WTC11 (cell line): ENCODE data around the gene HNRNPL. TPM values are rescaled to one million over a fixed set of nuclear protein-coding genes. Genes with fewer than 3 reads are reported as not detected.

Source experiments
- ATAC-seq: fragments of 200-7000 bp; cut with Tn5 transposase; 2 replicates; pipeline ENCODE4 v1.10.0; 2021; ENCODE audit warnings: mild to moderate bottlenecking, moderate library complexity
- CTCF ChIA-PET: fragments of 300-600 bp; sonication (Branson Sonifier 250); formaldehyde crosslinking; loops from one replicate; lab custom pipeline; 2021; ENCODE audit warnings: antibody characterized with exemption; lab: Charles Lee
- POLR2A ChIA-PET: fragments of 350-600 bp; sonication (Branson Sonifier 250); formaldehyde crosslinking; loops from one replicate; lab custom pipeline; 2021; ENCODE audit warnings: antibody characterized with exemption; lab: Charles Lee
- DNase-seq: peaks from one replicate; pipeline ENCODE4 v3.0.0; 2021; ENCODE audit warnings: low spot score
- H3K27ac Mint-ChIP-seq: 2 replicates; pipeline ENCODE4 v1.8.0; 2021; ENCODE audit warnings: mixed read lengths
- H3K27me3 Mint-ChIP-seq: 2 replicates; pipeline ENCODE4 v1.8.0; 2021; ENCODE audit warnings: low read depth, mild to moderate bottlenecking, moderate library complexity, mixed read lengths
- H3K36me3 Mint-ChIP-seq: 2 replicates; pipeline ENCODE4 v1.8.0; 2021; ENCODE audit warnings: mixed read lengths
- H3K4me1 Mint-ChIP-seq: 2 replicates; pipeline ENCODE4 v1.8.0; 2022; ENCODE audit warnings: mixed read lengths
- H3K4me3 Mint-ChIP-seq: 2 replicates; pipeline ENCODE4 v1.8.0; 2021; ENCODE audit warnings: mild to moderate bottlenecking, moderate library complexity, mixed read lengths
- H3K9me3 Mint-ChIP-seq: 2 replicates; pipeline ENCODE4 v1.8.0; 2021; ENCODE audit warnings: mixed read lengths
- EMX1 ChIP-seq: fragments of 250-450 bp; sonication (Bioruptor Pico); IDR thresholded peaks from 2 replicates; pipeline ENCODE4 v1.8.0; 2021; ENCODE audit warnings: mild to moderate bottlenecking
- HMGA2 ChIP-seq: fragments of 250-450 bp; sonication (Bioruptor Pico); IDR thresholded peaks from 2 replicates; pipeline ENCODE4 v1.4.0; 2021; ENCODE audit warnings: mild to moderate bottlenecking, moderate library complexity
- MYBL2 ChIP-seq: sonication (generic); formaldehyde crosslinking; IDR thresholded peaks from 2 replicates; pipeline ENCODE4 v1.8.1; 2023; ENCODE audit warnings: mild to moderate bottlenecking, moderate library complexity, missing genetic modification reagents
- NFYB ChIP-seq: sonication (generic); formaldehyde crosslinking; conservative IDR thresholded peaks from 2 replicates; pipeline ENCODE4 v1.8.0; 2022; ENCODE audit warnings: low read depth, missing genetic modification reagents
- RELA ChIP-seq: sonication (generic); formaldehyde crosslinking; IDR thresholded peaks from 2 replicates; pipeline ENCODE4 v1.8.1; 2022; ENCODE audit warnings: missing genetic modification reagents, mild to moderate bottlenecking, borderline replicate concordance
- SMAD3 ChIP-seq: sonication (generic); formaldehyde crosslinking; IDR thresholded peaks from 2 replicates; pipeline ENCODE4 v1.8.0; 2022; ENCODE audit warnings: missing genetic modification reagents, mild to moderate bottlenecking, borderline replicate concordance
- SOX15 ChIP-seq: fragments of 250-450 bp; sonication (Bioruptor Pico); IDR thresholded peaks from 2 replicates; pipeline ENCODE4 v1.9.0; 2021; ENCODE audit warnings: mild to moderate bottlenecking
- SP1 ChIP-seq: sonication (generic); formaldehyde crosslinking; conservative IDR thresholded peaks from 2 replicates; pipeline ENCODE4 v1.8.1; 2022; ENCODE audit warnings: missing genetic modification reagents
- TP53 ChIP-seq: sonication (generic); formaldehyde crosslinking; IDR thresholded peaks from 2 replicates; pipeline ENCODE4 v1.8.1; 2023; ENCODE audit warnings: mild to moderate bottlenecking, missing genetic modification reagents
- ZBTB21 ChIP-seq: sonication (generic); formaldehyde crosslinking; IDR thresholded peaks from 2 replicates; pipeline ENCODE4 v1.8.1; 2023; ENCODE audit warnings: mild to moderate bottlenecking, missing genetic modification reagents, borderline replicate concordance
- ZNF423 ChIP-seq: fragments of 250-450 bp; sonication (Bioruptor Pico); IDR thresholded peaks from 2 replicates; pipeline ENCODE4 v2.1.2; 2022; ENCODE audit warnings: mild to moderate bottlenecking, moderate library complexity
- total RNA-seq: library from RNA; stranded (reverse); gene quantifications from 3 replicates; pipeline ENCODE4 v1.2.3, GENCODE V29; 2021
- TF ChIP-seq, protein P1 (sequence below): sonication (generic); formaldehyde crosslinking; IDR thresholded peaks from 2 replicates; pipeline ENCODE4 v1.8.0; 2023; ENCODE audit warnings: missing genetic modification reagents, mild to moderate bottlenecking, borderline replicate concordance
- TF ChIP-seq, protein P2 (sequence below): fragments of 250-450 bp; sonication (Bioruptor Pico); IDR thresholded peaks from 2 replicates; pipeline ENCODE4 v1.9.0; 2021; ENCODE audit warnings: mild to moderate bottlenecking
- TF ChIP-seq, protein P3 (sequence below): fragments of 250-450 bp; sonication (Bioruptor Pico); IDR thresholded peaks from 2 replicates; pipeline ENCODE4 v1.8.0; 2021; ENCODE audit warnings: mild to moderate bottlenecking
- TF ChIP-seq, protein P4 (sequence below): sonication (generic); formaldehyde crosslinking; conservative IDR thresholded peaks from 2 replicates; pipeline ENCODE4 v1.8.1; 2023; ENCODE audit warnings: mild to moderate bottlenecking, low read depth, missing genetic modification reagents, moderate library complexity
- TF ChIP-seq, protein P5 (sequence below): sonication (generic); formaldehyde crosslinking; IDR thresholded peaks from 2 replicates; pipeline ENCODE4 v1.8.1; 2022; ENCODE audit warnings: mild to moderate bottlenecking, missing genetic modification reagents, moderate library complexity, borderline replicate concordance

HNRNPL gene
- total RNA-seq, 1 experiment from 2014 or later, result 779 TPM

DNA sequence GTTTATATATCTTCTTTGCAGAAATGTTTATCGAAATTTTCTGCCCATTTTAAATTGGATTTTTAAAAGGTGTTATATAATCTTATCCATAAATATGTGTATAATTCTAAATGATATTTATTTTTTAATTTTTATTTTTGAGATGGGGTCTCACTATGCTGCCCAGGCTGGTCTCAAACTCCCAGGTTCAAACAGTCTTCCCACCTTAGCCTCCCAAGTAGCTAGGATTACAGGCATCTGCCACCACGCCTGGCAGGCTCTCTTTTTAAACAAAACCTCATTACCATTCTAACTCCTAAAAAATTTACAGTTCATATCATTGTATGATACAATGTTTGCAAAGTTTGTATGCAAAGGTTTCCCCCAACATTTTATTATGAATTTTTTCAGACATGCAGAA is 53.6 kb downstream of the HNRNPL start (continued):
- TF ChIP-seq, protein P1, sequence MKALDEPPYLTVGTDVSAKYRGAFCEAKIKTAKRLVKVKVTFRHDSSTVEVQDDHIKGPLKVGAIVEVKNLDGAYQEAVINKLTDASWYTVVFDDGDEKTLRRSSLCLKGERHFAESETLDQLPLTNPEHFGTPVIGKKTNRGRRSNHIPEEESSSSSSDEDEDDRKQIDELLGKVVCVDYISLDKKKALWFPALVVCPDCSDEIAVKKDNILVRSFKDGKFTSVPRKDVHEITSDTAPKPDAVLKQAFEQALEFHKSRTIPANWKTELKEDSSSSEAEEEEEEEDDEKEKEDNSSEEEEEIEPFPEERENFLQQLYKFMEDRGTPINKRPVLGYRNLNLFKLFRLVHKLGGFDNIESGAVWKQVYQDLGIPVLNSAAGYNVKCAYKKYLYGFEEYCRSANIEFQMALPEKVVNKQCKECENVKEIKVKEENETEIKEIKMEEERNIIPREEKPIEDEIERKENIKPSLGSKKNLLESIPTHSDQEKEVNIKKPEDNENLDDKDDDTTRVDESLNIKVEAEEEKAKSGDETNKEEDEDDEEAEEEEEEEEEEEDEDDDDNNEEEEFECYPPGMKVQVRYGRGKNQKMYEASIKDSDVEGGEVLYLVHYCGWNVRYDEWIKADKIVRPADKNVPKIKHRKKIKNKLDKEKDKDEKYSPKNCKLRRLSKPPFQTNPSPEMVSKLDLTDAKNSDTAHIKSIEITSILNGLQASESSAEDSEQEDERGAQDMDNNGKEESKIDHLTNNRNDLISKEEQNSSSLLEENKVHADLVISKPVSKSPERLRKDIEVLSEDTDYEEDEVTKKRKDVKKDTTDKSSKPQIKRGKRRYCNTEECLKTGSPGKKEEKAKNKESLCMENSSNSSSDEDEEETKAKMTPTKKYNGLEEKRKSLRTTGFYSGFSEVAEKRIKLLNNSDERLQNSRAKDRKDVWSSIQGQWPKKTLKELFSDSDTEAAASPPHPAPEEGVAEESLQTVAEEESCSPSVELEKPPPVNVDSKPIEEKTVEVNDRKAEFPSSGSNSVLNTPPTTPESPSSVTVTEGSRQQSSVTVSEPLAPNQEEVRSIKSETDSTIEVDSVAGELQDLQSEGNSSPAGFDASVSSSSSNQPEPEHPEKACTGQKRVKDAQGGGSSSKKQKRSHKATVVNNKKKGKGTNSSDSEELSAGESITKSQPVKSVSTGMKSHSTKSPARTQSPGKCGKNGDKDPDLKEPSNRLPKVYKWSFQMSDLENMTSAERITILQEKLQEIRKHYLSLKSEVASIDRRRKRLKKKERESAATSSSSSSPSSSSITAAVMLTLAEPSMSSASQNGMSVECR (CRISPR knock-in tag), result no peak
- TF ChIP-seq, protein P2, sequence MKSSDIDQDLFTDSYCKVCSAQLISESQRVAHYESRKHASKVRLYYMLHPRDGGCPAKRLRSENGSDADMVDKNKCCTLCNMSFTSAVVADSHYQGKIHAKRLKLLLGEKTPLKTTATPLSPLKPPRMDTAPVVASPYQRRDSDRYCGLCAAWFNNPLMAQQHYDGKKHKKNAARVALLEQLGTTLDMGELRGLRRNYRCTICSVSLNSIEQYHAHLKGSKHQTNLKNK (CRISPR knock-in tag), result no peak
- no peak for TF ChIP-seq RELA (CRISPR knock-in tag)
- no peak for TF ChIP-seq ZBTB21

DNA sequence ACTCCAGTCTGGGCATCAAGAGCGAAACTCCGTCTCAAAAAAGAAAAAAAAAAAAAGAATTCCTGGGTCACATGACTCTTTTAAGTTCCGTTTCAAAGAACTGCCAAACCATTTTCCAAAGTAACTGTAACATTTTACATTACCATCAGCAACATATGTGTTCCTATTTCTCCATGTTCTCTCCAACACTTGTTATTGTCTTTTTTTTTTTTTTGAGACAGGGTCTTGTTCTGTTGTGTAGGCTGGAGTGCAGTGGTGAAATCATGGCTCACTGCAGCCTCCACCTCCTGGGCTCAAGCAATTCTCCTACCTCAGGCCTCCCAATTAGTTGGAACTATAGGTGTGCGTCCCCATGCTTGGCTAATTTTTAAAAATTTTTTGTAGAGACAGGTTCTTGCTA is 54.2 kb downstream of the HNRNPL start:
- H3K9me3 Mint-ChIP-seq, result peaks cover 8% of the 10 kb centered on the region; the same call in 1 of the 2 replicates
- ATAC-seq, result no peak
- CTCF ChIA-PET, result no interaction called here
- no peaks in the 10 kb centered on the region for H3K36me3 Mint-ChIP-seq
- no peak overlapping the region for H3K4me3 Mint-ChIP-seq
- peaks cover 14% of the 10 kb centered on the region for H3K27me3 Mint-ChIP-seq
- POLR2A ChIA-PET, result no interaction called here
- TF ChIP-seq, protein P3, sequence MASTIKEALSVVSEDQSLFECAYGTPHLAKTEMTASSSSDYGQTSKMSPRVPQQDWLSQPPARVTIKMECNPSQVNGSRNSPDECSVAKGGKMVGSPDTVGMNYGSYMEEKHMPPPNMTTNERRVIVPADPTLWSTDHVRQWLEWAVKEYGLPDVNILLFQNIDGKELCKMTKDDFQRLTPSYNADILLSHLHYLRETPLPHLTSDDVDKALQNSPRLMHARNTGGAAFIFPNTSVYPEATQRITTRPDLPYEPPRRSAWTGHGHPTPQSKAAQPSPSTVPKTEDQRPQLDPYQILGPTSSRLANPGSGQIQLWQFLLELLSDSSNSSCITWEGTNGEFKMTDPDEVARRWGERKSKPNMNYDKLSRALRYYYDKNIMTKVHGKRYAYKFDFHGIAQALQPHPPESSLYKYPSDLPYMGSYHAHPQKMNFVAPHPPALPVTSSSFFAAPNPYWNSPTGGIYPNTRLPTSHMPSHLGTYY (CRISPR knock-in tag), result no peak
- TF ChIP-seq TP53 (CRISPR knock-in tag) (no peak), SP1 (no peak), MYBL2 (CRISPR knock-in tag) (no peak), HMGA2 (no peak), EMX1 (CRISPR knock-in tag) (no peak), SOX15 (CRISPR knock-in tag) (no peak), ZNF423 (no peak), RELA (CRISPR knock-in tag) (no peak), SMAD3 (CRISPR knock-in tag) (no peak), NFYB (no peak)
- TF ChIP-seq, protein P4, sequence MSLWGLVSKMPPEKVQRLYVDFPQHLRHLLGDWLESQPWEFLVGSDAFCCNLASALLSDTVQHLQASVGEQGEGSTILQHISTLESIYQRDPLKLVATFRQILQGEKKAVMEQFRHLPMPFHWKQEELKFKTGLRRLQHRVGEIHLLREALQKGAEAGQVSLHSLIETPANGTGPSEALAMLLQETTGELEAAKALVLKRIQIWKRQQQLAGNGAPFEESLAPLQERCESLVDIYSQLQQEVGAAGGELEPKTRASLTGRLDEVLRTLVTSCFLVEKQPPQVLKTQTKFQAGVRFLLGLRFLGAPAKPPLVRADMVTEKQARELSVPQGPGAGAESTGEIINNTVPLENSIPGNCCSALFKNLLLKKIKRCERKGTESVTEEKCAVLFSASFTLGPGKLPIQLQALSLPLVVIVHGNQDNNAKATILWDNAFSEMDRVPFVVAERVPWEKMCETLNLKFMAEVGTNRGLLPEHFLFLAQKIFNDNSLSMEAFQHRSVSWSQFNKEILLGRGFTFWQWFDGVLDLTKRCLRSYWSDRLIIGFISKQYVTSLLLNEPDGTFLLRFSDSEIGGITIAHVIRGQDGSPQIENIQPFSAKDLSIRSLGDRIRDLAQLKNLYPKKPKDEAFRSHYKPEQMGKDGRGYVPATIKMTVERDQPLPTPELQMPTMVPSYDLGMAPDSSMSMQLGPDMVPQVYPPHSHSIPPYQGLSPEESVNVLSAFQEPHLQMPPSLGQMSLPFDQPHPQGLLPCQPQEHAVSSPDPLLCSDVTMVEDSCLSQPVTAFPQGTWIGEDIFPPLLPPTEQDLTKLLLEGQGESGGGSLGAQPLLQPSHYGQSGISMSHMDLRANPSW (CRISPR knock-in tag), result no peak
- TF ChIP-seq, protein P5, sequence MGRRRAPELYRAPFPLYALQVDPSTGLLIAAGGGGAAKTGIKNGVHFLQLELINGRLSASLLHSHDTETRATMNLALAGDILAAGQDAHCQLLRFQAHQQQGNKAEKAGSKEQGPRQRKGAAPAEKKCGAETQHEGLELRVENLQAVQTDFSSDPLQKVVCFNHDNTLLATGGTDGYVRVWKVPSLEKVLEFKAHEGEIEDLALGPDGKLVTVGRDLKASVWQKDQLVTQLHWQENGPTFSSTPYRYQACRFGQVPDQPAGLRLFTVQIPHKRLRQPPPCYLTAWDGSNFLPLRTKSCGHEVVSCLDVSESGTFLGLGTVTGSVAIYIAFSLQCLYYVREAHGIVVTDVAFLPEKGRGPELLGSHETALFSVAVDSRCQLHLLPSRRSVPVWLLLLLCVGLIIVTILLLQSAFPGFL (CRISPR knock-in tag), result no peak
- TF ChIP-seq, protein P2 (CRISPR knock-in tag), result no peak
- H3K4me1 Mint-ChIP-seq, result peaks cover 5% of the 10 kb centered on the region
- DNase-seq, result no peak
- no peak overlapping the region for H3K27ac Mint-ChIP-seq
